WERI-Rb-1 (cell line): ENCODE measurements around the gene TNFRSF9.

Experiments
- DNase-seq: peaks from one replicate; pipeline ENCODE4 v3.0.0-alpha.2; 2020
- H3K27ac ChIP-seq: fragments of 250-450 bp; sonication (Bioruptor Pico); 2 replicates; pipeline ENCODE4 v1.5.1; 2020; ENCODE audit warnings: mild to moderate bottlenecking, moderate library complexity
- H3K27me3 ChIP-seq: fragments of 250-450 bp; sonication (Bioruptor Pico); 2 replicates; pipeline ENCODE4 v1.5.1; 2021; ENCODE audit warnings: mild to moderate bottlenecking, low read depth, moderate library complexity; ENCODE audit not compliant: insufficient read depth, severe bottlenecking
- H3K36me3 ChIP-seq: fragments of 250-450 bp; sonication (Bioruptor Pico); 2 replicates; pipeline ENCODE4 v1.5.1; 2020; ENCODE audit warnings: mild to moderate bottlenecking, moderate library complexity
- H3K4me3 ChIP-seq: 2 replicates; pipeline ENCODE4 v1.5.1; 2011; ENCODE audit warnings: low read depth, mild to moderate bottlenecking, control low read depth, low read length
- H3K9me3 ChIP-seq: fragments of 250-450 bp; sonication (Bioruptor Pico); 2 replicates; pipeline ENCODE4 v1.5.1; 2021; ENCODE audit warnings: mild to moderate bottlenecking, moderate library complexity; ENCODE audit not compliant: severe bottlenecking
- CTCF ChIP-seq: IDR thresholded peaks from 2 replicates; pipeline ENCODE4 v1.5.1; 2011; ENCODE audit warnings: low read depth, mild to moderate bottlenecking, control low read depth, inconsistent platforms, low read length

TNFRSF9 gene

GRCh38 chr1:7893529-7894180, 47.0 kb downstream of the TNFRSF9 start:
- no peaks in the 10 kb centered on the region for H3K9me3 ChIP-seq
- H3K27me3 ChIP-seq, result no peaks in the 10 kb centered on the region
- TF ChIP-seq CTCF, result no peak
- no peak for DNase-seq
- no peak overlapping the region for H3K4me3 ChIP-seq
- H3K27ac ChIP-seq, result no peak overlapping the region
- H3K36me3 ChIP-seq, result no peaks in the 10 kb centered on the region

- TF ChIP-seq CTCF, result no peak
- H3K9me3 ChIP-seq, result no peaks in the 10 kb centered on the region
- DNase-seq, result no peak
- no peak overlapping the region for H3K4me3 ChIP-seq
- H3K36me3 ChIP-seq, result no peaks in the 10 kb centered on the region
- H3K27ac ChIP-seq, result no peak overlapping the region
- H3K27me3 ChIP-seq, result no peaks in the 10 kb centered on the region
Measured at GRCh38 chr1:7891804-7892203, 48.8 kb downstream of the TNFRSF9 start.

- Histone ChIP-seq H3K27ac (no peak overlapping the region), H3K27me3 (no peaks in the 10 kb centered on the region), H3K4me3 (no peak overlapping the region), H3K9me3 (no peaks in the 10 kb centered on the region), H3K36me3 (no peaks in the 10 kb centered on the region)
- no peak for TF ChIP-seq CTCF
- no peak for DNase-seq
Measured at GRCh38 chr1:7890853-7891252, 49.8 kb downstream of the TNFRSF9 start.

- H3K9me3 ChIP-seq, result no peaks in the 10 kb centered on the region
- no peak overlapping the region for H3K27ac ChIP-seq
- no peaks in the 10 kb centered on the region for H3K27me3 ChIP-seq
- no peak for TF ChIP-seq CTCF
- DNase-seq, result no peak
- H3K4me3 ChIP-seq, result no peak overlapping the region
- H3K36me3 ChIP-seq, result no peaks in the 10 kb centered on the region
Measured at GRCh38 chr1:7888248-7889081, 52.2 kb downstream of the TNFRSF9 start.

- no peak for TF ChIP-seq CTCF
- H3K9me3 ChIP-seq, result no peaks in the 10 kb centered on the region
- H3K27ac ChIP-seq, result no peak overlapping the region
- DNase-seq, result no peak
- H3K27me3 ChIP-seq, result no peaks in the 10 kb centered on the region
- H3K4me3 ChIP-seq, result no peak overlapping the region
- H3K36me3 ChIP-seq, result no peaks in the 10 kb centered on the region
Measured at GRCh38 chr1:7886405-7886745, 54.3 kb downstream of the TNFRSF9 start.
